AG09309 (cell line): ENCODE results near the gene TIGD4.
A peak's percentile ranks its signal among the peaks of the same experiment; 100 is the strongest.

Source experiments
- DNase-seq: peaks from one replicate; pipeline ENCODE4 v3.0.0-alpha.2; 2010; ENCODE audit warnings: low read depth
- H3K4me3 ChIP-seq: 2 replicates; pipeline ENCODE4 v1.5.1; 2011; ENCODE audit warnings: mild to moderate bottlenecking, low read depth, low read length, moderate library complexity; ENCODE audit not compliant: control insufficient read depth
- TF ChIP-seq, protein P1 (sequence below): IDR thresholded peaks from 2 replicates; pipeline ENCODE4 v1.5.1; 2011; ENCODE audit warnings: mild to moderate bottlenecking, low read depth, low read length, inconsistent platforms; ENCODE audit not compliant: insufficient read depth, control insufficient read depth; ENCODE audit errors: missing control alignments

Gene TIGD4

DNA sequence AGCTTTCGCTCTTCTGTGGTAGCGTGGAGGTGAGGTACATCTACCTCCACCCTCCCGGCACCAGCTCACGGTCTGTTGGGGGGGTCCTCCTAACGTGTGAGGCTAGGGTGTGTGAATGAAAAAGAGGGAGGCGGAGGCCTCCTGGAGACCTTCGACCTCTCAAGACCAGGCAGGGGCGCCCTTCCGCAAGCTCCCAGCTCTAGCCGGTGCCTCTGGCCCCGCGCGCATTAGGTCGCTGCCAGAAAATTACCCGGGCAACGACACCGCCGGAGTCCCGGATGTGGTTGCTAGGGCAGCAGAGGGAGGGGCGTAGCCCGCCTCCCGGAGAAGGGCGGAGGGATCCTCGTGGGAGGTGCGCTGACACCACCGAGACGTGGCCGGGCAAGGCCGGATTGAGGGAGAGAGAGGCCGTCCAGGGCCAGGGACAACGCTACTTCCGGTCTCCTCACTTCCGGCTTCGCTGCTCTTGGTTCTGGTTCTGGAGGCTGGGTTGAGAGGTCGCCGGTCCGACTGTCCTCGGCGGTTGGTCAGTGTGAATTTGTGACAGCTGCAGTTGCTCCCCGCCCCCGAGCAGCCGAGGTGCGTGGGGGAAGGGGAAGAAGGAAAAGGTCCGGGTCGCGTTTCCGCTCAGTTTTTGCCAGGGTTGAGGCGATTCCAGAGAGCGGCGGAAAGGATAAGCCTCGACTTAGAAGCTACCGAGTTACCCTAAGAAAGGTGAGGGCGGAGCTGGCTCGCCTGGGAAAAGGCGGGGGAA lies at the start of gene TIGD4, which contains the start of gene ARFIP1:
Gene TIGD4, minus strand, starts transcription at position 218 of the 754 bp plus-strand sequence. CDS start 8,726 bp downstream, outside the sequence.
Gene ARFIP1, plus strand, starts transcription at position 442 of the 754 bp plus-strand sequence. CDS start 49,680 bp downstream, outside the sequence.
- peak; percentile 83 for DNase-seq
- TF ChIP-seq, protein P1, sequence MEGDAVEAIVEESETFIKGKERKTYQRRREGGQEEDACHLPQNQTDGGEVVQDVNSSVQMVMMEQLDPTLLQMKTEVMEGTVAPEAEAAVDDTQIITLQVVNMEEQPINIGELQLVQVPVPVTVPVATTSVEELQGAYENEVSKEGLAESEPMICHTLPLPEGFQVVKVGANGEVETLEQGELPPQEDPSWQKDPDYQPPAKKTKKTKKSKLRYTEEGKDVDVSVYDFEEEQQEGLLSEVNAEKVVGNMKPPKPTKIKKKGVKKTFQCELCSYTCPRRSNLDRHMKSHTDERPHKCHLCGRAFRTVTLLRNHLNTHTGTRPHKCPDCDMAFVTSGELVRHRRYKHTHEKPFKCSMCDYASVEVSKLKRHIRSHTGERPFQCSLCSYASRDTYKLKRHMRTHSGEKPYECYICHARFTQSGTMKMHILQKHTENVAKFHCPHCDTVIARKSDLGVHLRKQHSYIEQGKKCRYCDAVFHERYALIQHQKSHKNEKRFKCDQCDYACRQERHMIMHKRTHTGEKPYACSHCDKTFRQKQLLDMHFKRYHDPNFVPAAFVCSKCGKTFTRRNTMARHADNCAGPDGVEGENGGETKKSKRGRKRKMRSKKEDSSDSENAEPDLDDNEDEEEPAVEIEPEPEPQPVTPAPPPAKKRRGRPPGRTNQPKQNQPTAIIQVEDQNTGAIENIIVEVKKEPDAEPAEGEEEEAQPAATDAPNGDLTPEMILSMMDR: no peak
- peak within 1 kb of the TSS; percentile 74 for H3K4me3 ChIP-seq

DNA sequence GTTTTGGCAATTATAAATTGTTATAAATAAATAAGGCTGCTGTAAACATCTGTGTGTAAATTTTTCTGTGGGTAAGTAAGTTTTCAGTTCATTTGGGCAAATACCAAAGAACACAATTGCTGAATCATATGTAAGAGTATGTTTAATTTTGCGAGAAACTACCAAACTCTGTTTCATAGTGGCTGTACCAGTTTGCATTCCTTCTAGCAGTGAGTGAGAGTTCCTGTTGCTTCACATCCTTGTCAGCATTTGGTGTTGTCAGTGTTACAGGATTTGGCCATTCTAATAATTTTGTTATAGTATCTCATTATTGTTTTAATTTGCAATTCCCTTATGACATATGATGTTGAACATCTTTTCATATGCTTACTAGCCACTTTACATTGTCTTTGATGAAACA lies 48.6 kb upstream of the TIGD4 start:
- TF ChIP-seq, protein P1: no peak
- DNase-seq: no peak
- H3K4me3 ChIP-seq: no peak overlapping the region

- TF ChIP-seq, protein P1: no peak
- no peak for DNase-seq
- no peak overlapping the region for H3K4me3 ChIP-seq
These were observed 45.8 kb upstream of the TIGD4 start for GRCh38 chr4:152825336-152825735.

DNA sequence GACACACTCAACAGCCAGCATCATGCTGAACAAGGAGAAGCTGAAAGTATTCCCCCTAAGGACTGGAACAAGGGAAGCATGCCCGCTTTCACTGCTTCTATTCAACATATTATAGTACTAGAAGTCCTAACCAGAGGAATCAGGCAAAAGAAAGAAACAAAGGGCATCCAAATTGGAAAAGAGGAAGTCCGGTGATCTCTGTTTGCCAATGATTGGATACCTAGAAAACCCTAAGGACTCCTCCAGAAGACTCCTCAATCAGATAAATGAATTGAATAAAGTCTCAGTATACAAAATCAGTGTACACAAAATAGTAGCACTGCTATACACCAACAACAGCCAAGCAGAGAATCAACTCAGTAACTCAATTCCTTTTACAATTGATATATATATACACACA lies 45.0 kb upstream of the TIGD4 start:
- H3K4me3 ChIP-seq: no peak overlapping the region
- TF ChIP-seq, protein P1: no peak
- DNase-seq: no peak

- H3K4me3 ChIP-seq: no peak overlapping the region
- TF ChIP-seq, protein P1: no peak
- DNase-seq: no peak
These were observed 42.8 kb upstream of the TIGD4 start for GRCh38 chr4:152822323-152822722.

DNA sequence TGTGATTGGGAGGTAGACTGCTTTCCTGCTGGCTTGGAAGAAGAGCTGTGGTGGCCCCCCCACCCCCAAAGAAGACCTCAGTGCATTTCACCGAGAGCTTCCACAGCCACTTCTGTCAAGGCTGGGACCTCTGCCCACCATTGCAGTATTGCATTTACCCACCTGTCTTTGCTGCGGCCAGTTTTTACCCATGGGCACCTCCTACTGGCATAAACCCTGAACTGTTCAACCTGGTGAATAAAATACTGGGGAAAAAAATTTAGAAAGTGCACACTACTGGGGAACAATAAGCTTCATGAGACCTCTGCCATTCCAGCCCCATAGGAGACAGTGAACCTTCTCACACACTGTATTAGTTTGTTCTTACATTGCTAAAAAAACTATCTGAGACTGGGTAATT lies 40.5 kb upstream of the TIGD4 start:
- TF ChIP-seq, protein P1: no peak
- no peak overlapping the region for H3K4me3 ChIP-seq
- DNase-seq: no peak
